ENCODE results near the gene SH3RF3.
A peak's percentile ranks its signal among the peaks of the same experiment; 100 is the strongest.

Gene SH3RF3

DNA sequence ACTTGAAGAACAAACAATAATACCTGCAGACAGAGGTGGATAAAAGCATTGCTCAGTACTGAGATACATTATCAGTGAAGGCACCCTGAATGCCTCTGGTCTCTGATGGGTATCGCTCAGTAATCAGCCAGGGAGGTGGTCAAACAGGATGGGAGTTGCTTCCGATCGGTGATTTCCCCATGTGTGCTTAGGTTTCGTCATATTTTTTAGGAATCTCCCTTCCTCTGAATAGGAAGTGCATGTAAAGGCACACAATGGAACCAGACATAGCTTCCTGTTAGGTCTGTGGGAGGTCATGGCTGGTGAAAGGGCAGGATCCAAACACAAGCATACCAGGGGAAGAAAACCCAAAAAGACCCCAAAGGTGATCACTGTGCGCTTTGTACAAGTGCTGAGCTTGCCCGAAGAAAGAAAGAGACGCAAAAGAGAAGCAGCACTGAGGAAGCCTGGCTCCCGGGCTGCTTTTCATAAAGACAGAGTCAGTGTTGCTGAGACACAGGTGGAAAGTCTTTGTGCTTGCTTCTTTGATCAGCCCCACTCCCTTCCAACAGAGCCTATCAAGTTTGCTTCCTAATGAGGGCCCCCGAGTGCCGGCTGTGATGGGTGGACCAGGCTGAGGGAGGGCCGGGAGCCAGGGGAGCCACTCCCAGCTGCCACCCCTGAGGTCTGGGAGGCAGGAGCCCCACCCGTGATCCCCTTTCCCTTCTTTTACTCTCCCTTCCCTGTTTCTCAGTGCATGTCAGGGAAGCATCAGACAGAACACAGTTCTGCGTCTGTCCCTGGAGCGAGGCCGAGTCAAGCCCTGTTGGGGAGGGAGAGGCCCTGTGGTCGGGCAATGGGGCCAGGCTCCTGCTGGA is 138.2 kb downstream of the SH3RF3 start:
- DNase-seq, result no peak

- DNase-seq, result no peak
Measured at GRCh38 chr2:109268916-109269315, 139.9 kb downstream of the SH3RF3 start.

DNA sequence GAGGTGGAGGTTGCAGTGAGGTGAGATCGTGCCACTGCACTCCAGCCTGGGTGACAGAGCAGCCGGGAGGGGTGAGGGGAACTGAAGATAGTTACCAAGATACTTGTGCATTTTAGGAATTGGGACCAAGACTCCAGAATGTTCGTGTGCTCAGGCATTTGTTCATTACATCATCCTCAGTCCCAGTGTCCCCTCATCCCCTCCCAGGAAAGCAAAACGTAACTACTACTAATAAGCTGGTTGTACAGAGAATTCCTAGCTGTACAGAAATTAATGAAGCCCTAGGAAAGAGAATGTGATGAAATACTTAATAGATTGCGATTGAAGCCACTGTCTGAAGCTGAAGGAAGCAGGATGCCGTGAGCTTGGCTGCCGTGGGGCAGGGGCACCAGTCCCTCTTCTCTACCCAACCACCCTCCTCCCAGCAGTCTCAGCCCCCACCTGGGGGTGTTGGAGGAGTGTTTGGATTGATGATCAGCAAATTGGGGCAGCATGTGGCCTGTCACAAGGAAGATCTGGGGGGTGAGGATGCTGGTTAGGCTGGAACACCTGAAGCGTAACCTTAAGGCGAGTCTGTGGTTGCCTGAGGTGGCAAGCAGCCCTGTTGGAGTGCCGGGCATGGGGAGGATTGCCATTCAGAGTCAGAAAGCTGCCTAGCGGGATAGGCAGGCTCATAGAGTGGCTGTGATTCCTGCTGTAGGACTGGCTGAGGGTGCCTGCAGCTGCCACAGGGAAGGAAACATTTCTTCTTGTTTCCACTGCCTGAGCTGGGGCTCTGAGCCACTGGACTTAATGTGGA is 140.9 kb downstream of the SH3RF3 start:
- DNase-seq, result peak; percentile 10

GRCh38 chr2:109270505-109271312 is 141.7 kb downstream of the SH3RF3 start:
- peak; percentile 18 for DNase-seq

DNA sequence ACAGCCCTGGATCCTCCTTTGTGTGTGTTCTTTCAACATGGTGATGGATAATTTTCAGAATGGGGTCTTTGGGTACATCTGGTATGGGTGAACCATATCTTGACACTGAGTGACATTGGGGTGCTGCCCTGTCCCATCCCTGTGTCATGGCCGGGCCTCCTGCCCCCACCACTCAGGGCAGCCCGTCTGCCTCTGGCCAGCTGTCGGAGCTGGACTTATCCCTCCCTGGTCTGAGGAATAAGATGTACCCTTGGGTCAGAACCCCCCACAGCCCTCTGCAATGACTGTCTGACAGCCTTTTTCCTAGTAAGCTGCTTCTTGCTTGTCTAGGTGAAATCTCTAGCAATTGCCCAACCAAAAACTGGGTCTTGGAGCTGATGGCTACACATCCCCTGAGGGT is 142.9 kb downstream of the SH3RF3 start:
- no peak for DNase-seq

DNA sequence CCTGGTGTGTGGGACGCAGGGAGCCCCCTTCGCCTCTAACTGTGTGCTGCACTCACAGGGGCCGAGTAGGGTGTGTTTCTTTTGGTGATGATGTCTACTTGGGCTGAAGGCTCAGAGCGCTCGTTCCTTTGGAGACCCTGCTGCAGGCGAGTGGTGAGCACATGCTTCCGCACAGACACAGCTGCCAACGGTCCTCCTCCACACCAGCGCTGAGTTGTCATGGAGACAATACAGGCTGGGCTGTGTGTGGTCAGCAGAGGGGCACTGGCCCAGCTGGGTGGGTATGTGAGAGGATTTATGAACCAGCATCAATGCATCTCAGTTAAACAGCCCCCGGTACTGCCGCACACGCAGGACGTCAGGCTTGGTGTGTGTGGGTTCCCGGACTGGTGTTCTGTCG is 143.5 kb downstream of the SH3RF3 start:
- DNase-seq, result no peak

- DNase-seq, result no peak
Measured at GRCh38 chr2:109275120-109276012, 146.4 kb downstream of the SH3RF3 start.

- DNase-seq, result no peak
Measured at GRCh38 chr2:109277406-109277805, 148.4 kb downstream of the SH3RF3 start.

DNA sequence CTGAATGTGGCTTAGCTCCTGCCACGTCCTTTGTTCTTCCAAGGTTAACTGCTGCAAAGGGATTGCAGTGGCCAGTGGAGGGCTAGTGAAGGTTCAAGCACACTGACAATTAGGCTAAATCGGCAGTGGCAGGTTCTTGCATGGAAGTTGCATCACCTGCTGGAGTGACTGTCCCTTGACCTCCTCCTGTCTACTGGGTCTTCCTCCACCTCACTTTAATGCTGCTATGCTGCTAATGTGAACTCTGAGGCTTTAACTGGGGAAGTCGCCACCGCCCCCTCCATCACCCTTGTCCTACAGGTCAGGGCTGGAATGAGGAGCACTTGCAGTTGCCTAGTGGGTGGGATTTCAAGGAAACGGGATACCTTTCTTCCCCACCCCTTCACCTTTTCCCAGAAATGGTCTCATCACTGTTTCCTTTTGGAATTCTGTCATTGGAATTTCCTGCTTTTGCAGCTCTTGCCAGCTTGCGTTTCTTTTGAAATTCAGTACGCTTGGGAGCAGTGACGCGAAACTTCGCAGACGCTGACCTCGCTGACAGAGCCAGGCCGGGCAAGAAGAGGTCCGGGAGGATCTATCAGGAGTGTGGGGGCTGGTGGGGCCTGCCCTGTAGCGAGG is 150.3 kb downstream of the SH3RF3 start:
- no peak for DNase-seq

GRCh38 chr2:109280804-109281203 is 151.8 kb downstream of the SH3RF3 start:
- DNase-seq, result peak; percentile 58

- no peak for DNase-seq
Measured at GRCh38 chr2:109282360-109282759, 153.4 kb downstream of the SH3RF3 start.

DNA sequence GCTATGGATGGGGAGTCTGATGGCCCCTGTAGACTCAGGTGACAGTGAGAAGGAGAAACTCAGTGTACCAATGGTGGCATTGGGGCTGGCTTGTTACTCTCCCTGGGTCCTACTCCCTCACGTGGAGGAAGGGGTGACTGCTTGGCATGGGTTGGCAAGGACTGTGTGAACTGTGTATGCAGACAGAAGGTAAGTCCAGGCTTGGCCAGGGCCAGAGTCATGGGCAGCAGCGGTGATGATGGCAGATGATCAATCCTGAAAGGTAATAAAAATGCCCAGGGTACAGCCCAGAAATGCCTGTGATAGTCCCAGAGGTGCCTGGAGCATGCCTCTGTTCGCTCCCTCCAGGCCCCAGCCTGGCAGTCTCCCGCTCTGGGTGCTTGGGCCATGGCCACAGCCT is 153.9 kb downstream of the SH3RF3 start:
- no peak for DNase-seq

DNA sequence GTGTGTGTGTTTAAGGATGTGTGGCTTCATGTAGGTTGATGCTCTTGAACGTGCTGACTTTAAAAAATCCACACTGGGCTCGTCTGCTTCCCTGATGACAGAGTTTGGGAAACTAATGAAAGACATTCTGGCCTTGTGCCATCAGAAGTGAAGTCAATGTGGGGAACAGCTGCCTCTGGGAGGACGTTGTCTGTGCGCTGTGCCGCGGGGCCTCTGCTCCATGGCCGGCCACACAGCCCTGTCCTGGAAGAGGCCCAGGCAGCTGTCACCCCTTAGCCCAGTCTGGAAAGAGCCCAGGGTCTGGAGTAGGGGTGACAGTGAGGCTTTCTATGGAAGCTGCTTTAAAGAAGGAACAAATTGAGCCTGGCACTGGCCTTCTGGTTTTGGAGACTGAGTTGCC is 155.8 kb downstream of the SH3RF3 start:
- peak; percentile 86 for DNase-seq

DNA sequence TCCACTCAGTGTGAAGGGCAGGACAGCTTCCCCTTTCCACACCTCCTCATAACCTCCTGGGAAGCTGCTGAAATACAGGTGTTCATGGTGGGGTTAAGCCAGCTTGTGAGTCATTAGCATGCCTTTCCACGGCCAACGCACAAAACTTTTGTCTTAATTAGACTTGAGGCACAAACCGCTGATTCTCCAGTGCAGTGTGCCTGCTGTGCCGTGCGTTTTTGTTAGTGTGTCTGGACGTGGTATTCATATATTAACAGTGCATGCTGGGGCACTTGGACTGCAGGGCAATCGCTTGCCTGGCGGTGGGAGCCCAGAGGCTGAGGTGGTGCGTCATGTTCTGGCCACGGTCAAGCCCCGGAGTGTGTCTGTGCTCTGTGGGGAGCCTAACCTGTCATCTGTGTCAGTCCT is 156.2 kb downstream of the SH3RF3 start:
- DNase-seq, result peak; percentile 55

DNA sequence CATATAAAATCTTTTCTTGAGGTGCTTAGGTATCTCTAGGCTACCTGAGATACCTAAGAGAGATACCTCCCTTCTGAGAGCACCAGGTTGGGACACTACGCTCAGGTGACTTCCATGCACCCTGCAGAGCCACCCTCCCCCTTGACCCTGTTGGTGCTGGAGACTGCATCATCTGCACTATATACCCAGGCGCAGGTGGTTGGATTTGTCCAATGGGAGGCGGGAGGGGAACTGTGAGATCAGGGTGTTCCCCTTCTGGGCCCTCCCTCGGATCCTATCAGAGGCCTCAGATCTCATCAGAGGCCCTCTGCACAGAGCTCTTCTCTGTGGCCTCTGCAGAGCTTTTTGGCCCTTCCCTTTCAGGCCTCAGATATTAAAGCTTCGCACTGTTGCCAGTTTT is 158.4 kb downstream of the SH3RF3 start:
- no peak for DNase-seq

DNA sequence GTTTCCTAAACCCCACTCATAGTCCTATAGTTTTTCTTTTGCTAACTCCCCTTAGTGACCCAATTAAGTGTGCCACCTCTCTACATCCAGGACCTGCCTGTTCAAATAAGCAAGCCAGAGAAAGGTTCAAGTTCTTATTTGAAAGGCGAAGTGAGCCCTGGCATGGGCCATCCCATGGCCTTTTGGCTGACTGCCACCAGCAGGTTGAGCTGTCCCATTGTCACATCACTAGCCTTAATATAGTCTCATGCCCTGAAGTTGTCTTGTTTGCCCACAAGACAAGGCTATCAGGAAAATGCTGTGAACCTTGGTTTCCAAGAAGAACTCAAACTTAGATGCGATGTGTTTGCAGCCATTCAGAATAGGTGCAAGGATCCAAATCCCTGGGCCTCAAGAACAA is 158.8 kb downstream of the SH3RF3 start:
- no peak for DNase-seq

DNA sequence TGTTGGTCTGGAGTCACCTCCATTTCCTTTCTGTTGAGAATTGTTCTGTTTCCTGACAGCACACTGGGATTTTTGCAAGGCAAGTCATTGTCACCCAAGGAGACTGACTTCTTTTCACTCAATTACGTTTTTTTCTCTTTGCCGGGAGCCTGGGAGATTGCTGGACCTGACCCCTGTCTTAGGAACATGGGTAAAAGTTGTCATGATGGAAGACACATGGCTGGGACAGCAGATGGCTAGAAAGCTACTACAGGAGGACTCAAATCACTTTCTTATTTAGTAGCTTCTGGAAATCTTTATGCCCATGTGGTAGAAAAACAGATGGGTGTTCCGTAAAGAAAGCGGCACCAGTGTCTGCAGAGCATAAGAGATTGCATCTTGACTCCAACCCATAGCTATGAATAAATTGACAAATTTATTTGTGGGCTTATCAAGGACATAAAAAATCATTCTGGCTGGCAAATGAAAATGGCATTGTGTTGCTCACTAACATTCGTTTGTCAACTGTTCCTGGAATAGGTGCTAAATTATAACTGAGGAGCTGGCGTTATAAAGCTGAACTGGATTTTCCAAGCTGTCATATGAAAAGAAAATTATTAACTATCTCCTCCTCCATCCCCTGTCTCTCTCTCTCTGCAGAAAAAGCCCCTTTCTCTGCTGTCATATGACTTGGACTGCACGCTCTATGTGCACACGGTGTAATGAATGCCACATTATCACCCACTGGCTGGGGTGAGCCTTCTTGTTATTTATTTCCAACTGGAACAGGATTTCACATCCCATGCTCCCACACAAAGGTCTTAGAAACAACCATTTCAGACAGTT is 159.8 kb downstream of the SH3RF3 start:
- no peak for DNase-seq

- no peak for DNase-seq
Measured at GRCh38 chr2:109289504-109290222, 160.7 kb downstream of the SH3RF3 start.

DNA sequence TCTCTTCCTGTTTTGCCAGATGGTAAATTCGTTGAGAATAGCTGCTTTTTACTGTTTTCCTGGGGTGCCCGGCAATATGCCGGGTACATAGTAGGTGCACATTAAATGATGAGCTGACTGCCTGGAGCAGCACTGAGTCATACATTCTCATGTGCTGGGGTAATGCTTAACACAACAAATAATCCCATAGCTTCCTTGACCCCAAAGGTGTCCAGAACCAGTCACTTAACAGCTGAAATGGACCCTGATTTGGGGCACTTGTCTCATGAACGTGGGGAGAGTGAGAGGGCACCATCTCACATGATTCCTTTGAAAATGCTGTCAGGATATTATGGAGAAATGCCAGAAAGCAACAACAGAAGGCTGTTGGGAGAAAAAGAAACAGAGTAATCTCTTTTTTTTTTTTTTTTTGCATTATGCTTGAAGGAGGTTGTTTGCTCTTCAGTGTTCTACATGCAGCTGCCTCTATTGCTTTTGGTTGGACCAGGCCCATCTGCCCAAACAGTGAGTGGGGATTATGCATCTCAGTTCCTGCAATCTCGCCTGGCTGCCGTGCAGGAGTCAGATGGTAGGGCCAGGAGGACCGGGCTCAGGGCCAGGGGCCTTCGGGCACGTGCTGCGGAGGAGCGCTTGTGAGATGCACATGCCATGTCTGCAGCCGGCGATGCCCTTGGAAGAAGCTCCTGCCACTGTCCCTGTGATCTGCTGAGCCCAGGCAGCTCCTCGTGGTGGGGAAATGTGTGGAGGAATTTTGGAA is 162.1 kb downstream of the SH3RF3 start:
- DNase-seq, result peak; percentile 96

Measured in NCI-H1694 treated with DMSO at 0.1 percent for 48 hours (cell line).